HG02798 (cell line): ENCODE measurements around the gene CCR5.

Experiments used
- ATAC-seq: cut with Tn5 transposase; IDR thresholded peaks from one replicate; pipeline ENCODE4 v1.9.1; 2021; ENCODE audit warnings: mild to moderate bottlenecking; ENCODE audit not compliant: unreplicated experiment, poor library complexity

Gene CCR5

DNA sequence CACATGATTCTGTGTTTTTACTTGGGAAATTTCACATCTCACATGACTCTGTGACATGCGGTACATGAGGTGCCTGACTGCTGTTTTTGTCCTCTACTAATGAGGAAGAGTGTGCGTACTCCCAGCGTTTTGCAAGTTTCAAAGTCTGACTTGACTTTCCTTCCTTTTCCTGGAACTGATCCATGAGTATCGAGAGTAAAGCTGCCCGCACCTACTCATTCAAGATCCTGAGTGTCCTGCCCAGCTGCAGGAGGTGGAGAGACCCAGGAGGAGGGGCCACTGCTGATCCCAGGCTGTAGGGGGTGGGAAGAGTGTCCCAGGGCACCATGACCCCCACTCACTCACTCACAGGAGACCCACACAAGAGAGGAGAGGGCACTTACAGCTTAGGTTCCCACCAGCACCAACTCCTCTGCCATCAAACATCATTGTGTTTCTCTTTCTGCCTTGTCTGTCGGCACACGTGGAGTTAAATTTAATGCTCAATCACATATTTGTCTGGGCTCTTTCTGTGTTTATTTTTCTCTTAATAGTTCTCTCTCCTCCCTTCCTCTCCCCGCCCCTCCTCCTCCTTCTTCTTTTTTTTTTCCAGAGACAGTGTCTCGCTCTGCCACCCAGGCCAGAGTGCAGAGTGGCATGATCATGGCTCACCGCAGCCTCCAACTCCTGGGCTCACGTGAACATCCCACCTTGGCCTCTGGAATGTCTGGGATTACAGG is 34.7 kb downstream of the CCR5 start:
- no peak for ATAC-seq

DNA sequence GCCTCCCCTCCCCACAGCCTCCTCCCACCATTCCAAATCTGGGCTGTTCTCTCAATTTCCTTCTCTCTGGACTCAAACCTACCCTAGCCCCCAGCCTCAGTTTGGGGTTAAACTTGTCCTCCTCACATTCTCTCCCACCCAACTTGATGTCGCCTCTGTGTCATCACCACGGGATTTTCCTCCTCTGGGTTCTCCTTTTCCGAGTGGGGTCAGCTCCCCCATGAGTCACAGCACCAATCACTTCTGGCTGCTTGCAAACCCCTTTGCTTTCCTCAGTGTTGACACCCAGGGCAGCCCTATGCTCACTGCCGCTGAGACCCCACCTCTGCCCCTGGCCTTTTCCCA is 35.7 kb downstream of the CCR5 start:
- ATAC-seq, result no peak

DNA sequence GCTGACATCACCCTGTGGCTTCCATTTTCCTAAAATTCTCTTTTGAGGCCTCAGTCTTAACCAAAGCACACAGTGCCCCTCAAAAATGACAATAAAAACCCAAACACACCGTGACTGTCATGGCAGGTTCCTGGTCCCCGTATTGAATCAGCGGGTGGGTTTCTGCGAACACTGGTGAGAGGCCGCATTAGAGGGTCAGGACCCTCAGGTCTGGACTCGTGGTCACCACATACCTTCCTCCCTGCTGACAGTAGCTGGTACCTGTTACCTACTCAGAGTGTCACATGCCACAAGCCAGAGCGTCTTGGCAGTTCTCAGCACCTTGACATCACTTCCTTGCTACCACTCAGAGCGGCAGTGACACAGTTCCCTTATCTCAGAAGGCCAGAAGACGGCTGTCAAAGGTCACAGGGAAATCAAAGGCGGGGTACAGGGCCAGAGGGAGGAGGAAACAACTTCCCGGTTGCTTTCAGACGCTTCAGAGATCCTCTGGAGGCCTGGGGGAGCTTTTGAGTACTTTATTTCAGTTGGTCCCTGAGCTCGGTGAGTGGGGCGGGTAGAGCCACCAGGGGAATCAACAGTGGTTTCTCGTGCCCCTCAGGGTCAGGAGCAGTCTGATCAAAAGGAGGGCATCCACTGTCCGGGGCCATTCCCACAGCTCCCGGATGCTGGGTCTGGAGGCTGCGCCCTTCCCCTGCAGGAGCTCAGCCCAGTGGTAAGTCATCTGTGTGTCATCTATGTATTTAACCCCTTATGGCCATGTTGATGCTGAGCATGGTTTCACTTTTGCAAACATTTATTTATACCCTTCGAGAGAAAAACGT is 36.3 kb downstream of the CCR5 start, which contains the start of the genes CCR5AS and CCRL2:
TSS of gene CCR5AS (minus strand) at position 279 of the 824 bp plus-strand sequence.
TSS of gene CCRL2 (plus strand) at position 472 of the 824 bp plus-strand sequence. CDS start 821 bp downstream, outside the sequence.
- ATAC-seq, result no peak

DNA sequence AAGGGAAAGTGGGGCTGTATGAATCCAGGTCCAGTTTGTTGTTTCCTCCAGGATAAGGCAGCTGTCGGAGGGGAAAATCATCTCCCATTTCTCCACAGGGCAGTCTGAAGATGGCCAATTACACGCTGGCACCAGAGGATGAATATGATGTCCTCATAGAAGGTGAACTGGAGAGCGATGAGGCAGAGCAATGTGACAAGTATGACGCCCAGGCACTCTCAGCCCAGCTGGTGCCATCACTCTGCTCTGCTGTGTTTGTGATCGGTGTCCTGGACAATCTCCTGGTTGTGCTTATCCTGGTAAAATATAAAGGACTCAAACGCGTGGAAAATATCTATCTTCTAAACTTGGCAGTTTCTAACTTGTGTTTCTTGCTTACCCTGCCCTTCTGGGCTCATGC is 37.2 kb downstream of the CCR5 start:
- no peak for ATAC-seq

DNA sequence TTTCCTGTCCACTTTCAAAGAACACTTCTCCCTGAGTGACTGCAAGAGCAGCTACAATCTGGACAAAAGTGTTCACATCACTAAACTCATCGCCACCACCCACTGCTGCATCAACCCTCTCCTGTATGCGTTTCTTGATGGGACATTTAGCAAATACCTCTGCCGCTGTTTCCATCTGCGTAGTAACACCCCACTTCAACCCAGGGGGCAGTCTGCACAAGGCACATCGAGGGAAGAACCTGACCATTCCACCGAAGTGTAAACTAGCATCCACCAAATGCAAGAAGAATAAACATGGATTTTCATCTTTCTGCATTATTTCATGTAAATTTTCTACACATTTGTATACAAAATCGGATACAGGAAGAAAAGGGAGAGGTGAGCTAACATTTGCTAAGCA is 38.1 kb downstream of the CCR5 start:
- ATAC-seq, result no peak

DNA sequence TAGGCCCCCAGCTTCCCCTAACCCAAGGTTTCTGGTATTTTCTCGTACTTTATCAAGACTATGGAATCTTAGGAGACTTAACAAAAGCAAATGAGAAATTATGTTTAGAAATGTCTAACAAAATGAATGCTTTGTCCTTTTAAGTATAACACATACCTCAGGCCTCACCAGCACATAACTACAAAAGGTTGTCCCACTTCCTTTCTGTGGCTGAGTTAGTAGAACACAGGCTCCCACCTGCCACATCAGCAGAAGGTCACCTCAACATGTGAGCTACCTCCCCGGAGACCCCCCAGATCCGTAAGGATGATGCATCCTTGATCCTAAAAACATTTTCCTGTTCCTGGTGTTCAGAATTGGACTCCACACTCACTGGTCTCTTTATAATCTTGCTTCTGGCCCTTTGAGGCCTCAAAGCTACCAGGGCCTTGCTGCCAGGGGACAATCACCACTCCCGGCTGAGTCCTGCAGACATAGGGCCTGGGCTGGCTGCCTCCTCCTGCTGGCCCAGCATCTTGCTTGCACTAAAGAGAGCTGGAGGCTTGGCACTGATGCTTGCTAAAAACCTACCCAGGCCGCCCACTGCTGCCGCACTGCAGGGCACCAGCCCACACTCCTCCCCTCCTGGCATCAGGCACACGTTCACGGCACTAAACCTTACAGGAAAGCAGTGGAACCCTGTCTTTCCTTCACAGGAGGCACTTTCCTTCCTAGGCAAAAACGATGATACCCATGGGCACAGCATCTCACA is 39.2 kb downstream of the CCR5 start:
- ATAC-seq, result no peak

DNA sequence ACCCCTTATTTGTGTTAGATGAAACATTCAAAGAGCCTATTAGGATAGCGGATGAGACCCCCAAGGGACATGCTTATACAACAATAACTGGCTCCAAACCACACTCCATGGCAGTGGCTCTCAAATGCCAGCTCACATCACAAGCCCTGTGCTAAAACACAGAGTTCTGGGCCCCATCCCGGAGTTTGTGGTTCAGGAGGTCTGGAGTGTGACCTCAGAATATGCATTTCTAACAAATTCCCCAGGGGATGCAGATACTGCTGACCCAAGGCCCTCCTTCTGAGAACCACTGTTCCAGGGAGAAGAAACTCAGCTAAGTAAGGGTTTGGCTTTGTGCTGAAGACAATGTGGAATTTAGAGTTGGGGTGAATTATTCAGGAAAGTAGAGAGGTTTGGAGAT is 39.9 kb downstream of the CCR5 start:
- ATAC-seq, result no peak

DNA sequence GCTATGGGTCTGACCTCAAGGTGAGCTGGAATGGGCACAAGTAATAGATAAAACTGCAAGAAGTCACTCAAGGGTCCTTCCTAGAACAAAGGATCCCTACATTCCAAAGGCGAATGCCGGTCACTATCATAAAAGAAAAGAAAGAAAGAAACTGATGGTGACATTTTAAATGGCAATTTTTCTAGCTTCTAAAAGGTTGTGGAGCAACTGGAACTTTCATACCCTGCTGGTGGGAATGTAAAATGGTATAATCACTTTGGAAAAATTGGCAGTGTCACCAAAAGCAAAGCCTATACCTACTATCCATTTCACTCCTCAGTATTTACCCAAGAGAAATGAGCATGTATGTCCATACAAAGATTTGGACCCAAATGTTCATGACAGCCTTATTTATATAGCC is 40.5 kb downstream of the CCR5 start:
- ATAC-seq, result no peak

DNA sequence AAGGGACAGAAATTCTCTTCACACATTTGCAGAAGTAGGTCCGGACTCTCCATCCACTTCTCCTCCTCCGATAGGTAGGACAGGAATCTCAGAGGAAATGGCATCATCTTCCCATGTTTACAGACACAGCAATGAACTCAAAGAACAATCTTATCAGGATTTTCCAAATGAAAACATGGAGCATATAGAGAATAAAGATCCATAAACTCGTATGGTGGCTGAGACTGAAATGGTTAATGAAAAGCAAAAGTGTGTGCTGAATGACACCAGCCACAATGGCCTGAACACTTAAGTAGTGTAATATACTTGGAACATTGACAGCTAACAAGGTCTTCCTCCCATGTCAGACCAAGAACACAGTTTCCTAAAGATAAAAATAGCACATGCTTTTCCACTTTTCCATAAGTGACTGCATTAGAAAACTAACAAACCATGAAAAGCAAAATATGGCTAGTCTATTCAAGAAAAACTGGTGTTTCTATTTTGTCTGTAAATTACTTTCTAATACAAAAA is 42.1 kb downstream of the CCR5 start:
- no peak for ATAC-seq

DNA sequence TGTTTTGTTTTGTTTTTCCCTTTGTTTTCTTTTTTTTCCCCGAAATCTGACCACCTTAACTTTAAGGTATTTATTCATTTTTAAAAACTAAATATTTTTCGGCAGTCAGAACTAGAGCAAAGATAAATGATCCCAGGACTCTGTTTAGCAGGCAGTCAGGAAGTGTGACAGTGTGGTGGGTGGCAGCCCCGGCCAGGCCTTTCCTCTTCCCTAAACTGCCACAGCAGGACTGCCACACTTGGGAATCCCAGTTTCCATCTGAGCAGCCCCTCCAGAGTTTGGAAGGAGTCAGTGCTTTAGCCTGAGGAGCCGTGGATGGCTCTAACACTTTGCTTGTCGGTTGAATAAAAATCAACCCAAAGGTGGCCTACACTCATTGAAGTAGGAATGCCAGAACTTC is 43.2 kb downstream of the CCR5 start:
- ATAC-seq, result no peak

DNA sequence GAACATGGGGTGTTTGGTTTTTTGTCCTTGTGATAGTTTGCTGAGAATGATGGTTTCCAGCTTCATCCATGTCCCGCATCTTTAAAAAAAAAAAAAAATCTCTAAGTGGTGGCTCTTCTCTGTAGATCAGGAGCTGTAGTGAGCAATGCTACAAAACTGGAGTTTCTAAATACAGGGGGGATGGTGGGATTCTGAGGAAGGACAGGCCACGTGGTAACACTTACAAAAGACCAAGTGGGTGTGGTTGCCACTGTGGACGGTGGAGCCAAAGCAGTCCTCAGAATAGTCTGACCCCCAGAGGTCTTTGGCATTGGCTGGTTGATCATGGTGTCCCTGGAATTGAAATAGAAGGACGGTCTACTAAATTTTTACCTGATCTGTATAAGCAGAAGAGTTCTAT is 44.0 kb downstream of the CCR5 start:
- ATAC-seq, result no peak

DNA sequence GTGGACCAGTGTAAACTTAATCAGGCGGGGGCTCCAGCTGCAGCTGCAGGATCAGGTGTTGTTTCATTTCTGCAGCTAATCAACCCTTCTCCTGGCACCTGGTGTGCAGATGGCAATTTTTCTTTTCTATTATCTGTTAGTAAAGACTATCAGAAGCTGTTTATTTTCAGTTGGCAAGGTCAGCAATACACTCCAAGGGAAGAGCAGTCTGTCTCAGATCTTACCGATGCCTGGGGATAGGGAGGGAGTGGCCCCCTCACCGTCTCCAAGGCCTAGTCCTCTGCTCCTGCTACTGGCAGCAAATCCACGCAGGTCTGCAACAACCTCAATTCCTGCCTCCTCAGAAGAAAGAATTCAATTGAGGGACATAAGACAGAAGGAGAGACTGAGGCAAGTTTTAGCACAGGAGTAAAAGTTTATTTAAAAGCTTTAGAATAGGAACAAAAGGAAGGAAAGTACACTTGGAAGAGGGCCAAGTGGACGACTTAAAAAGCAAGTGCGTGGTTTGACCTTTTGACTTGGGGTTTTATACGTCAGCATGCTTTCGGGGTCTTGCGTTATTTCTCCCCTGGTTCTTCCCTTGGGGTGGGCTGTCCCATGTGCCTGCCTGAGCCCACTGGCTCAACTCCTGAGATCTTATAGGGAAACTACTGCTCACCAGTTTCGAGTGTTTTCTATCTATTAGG is 45.5 kb downstream of the CCR5 start:
- no peak for ATAC-seq

DNA sequence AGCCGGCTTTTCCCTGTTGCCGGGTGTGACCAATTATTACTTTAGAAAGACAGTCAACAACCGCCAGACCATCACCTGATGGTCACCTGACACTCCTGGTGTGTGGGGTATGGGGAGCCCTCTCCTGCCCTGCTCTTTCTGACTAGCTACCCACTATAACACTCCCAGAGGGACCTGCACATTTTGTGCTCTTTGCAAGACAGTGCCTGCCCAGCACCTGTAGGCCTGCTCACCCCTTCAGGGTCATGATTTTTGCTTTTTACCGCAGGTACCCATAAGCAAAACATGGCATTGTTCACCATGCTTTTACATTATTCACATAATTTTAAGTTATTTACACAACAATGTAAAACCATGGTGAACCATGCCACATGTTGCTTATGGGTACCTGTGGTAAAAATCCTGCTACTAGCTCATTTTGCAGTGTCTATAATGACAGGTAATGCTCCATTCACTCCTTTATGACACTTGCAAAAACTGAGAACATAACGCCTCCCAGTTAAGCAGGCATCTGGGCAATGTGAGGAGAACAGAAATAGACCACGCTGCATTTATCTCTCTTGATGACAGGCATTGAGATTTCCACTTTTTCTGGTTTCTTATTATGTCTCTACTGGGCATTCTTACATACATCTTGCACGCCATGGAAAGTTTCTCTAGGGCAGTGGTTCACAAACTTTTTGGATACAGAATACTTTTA is 46.2 kb downstream of the CCR5 start:
- ATAC-seq, result no peak

DNA sequence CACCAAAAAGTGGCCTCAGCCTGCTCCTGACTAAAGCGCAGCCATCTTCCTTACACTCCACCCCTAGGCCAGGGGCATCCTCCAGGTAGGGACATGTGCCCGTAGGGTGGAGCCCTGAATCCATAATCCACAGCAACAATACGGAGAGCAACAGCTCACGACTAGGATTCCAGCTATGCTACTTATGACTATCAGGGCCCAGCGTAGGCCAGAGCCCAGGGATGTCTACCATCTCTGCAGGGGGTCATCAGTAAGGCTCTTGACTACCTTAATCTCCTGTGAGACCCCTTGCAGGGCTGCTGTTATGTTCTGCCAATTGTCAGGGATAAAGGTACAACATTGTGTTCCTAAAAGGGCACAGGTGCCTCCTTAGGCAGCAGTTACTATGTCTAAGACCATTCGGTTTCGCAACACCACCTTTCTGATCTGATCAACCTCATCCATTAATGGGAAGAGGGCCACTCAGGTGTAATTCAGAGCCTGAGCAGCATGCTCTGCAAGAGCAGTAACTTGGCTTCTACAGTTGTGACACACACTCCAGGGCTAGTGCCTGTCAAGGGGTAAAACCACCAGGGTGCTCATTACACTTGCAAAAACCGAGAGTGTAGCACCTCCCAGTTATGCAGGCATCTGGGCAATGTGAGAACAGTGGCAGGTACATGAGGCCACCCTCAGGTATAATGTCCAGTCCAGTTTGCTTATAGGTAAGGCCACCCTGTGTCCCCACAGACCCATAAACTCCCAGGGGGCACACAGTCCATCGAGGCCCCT is 47.3 kb downstream of the CCR5 start:
- no peak for ATAC-seq

DNA sequence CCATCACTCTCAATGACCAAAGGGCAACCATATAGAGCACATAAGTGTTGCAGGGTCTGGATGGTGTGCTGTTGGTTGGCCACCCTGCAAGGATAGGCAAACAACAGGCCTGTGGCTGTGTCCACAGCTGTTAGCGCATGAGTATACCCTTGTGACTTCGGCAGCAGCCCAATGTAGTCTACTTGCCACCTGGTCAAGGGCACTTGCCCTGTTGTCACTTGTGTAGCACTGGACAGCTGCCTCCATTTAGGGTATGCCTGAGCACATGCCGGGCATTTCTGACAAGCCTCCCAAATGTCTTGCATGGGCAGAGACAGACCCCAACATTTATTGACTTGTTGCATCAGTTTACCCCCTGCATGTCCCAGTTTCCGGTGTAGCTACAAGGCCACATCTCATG is 49.1 kb downstream of the CCR5 start:
- no peak for ATAC-seq

DNA sequence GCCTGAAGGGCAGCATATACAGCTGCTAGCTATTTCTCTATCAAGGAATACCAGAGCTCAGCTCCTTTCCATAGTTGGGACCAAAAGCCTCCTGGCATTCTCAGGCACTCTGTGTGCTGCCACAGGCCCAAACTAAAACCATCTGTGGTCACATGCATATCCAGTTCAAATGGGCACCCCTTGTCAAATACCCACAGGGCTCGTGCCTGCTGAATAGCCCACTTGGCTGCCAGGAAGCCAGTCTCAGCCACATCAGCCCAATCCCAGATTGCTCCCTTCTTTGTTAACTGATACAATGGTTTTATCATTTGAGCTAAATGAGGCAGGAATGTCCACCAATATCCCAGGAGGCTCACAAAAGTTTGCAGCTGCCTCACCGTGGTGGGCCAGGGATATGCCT is 50.2 kb downstream of the CCR5 start:
- ATAC-seq, result no peak

DNA sequence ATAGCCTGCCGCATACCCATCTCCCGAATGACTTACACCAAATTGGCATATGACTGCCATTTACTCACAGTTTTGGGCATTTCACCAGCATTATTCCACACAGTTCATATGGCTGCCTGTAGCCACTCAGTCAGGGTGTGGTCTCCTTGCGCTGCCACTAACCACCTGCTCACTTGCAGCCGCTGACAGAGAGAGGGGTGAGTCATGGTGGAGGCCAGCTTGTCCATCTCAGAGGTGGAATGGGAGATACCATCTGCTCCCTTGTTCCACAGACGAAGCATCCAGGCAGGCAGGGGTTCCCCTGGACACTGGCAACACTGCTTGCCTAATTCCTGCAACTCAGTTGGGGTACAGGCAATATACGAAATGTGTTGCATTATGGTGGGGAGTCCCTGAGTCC is 51.9 kb downstream of the CCR5 start:
- no peak for ATAC-seq

DNA sequence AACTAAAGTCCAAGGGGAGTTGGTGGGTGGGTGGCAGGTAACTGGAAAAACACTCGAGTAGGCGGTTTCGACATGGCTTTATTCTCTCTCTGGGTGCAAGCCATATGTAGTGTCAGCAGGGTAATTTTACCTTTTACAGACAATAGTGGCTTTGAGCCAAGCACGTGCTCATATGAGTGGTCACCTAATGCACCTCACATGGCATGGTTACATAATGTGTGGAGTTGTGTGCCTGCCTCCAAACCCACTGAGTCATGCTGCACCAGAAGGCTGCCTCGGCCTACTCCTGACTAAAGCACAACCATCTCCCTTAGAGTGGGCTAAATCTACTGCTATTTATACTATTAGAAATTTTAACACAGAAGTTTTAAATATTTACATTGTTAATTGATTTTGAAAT is 52.8 kb downstream of the CCR5 start:
- ATAC-seq, result no peak
